ENCODE results near the gene MKRN2OS. TPM values are rescaled to one million over a fixed set of nuclear protein-coding genes. Genes with fewer than 3 reads are reported as not detected.

MKRN2OS gene, protein sequence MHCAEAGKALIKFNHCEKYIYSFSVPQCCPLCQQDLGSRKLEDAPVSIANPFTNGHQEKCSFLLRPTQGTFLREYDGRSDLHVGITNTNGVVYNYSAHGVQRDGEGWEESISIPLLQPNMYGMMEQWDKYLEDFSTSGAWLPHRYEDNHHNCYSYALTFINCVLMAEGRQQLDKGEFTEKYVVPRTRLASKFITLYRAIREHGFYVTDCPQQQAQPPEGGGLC
- 0.33 TPM in 1 of 2 replicates, not detected in the other for total RNA-seq

DNA sequence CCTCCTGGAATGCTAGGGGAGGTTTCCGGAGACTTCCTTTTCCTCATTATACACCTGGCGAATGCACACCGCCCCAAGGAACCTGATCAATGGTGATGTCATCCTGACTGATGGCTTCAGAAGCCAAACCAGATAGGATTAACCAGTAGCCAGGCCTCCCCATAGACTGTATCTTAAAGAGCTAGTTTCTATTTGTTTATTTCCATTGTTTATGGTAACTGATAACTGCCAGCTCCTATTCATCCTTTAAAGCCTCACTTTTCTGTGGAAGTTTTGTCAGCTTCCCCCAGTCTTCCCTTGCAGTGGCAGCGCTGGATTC, at the start of gene MKRN2OS:
Gene MKRN2OS, minus strand, starts transcription at position 27 of the 319 bp plus-strand sequence. CDS start 35 bp downstream, outside the sequence.

DNA sequence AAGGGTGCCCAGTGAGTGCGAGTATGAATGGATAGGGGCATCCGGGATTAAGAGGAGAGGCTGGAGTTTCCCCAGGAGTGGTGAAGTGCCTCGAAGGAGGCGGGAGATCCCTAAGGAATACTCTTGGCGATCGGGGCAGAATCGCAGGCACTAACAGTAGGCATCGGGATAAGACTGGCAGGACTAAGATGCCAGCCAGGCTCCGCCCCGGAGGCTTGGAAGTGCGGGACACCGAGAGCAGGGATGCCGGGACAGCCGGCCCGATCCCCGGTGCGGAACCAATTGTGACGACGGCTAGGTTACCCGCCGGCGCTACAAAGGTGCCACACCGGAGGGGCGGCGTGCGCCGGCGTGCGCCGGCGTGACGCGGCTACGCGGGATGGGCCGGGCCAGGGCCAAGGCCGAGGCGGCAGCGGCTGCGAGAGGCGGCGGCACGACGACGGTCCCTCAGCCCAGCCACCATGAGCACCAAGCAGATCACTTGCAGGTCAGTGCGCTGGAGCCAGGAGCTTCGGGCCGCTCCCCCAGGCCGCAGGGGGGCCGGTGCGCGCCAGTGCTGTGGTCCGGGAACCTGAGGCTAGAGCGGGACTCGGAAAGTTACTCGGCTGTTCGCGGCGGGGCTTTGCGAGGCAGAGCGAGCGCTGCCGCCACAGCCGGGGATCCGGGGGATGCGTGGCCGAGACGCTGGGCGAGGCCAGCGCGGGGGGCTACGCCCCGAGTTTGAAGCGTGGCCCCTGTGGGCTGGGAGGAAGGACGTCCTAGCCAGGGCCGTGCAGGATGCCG, 11.6 kb upstream of the MKRN2OS start, which contains the start of gene MKRN2:
Gene MKRN2, plus strand, starts transcription at position 398 of the 783 bp plus-strand sequence. Its CDS starts 64 bp downstream, at position 462.

Other genes starting within 250 kb of the MKRN2OS start
- gene TSEN2, start 61.0 kb downstream of the MKRN2OS start, total RNA-seq = 12.6 and 17.0 TPM in 2 replicates
- gene MKRN2, start 11.6 kb upstream of the MKRN2OS start, total RNA-seq = 46.5 and 59.0 TPM in 2 replicates
- gene RAF1, start 118.6 kb upstream of the MKRN2OS start, total RNA-seq = 112 and 171 TPM in 2 replicates
- gene TMEM40, start 213.8 kb upstream of the MKRN2OS start, total RNA-seq = 0.15 TPM in 1 of 2 replicates, not detected in the other

Data from smooth muscle cell of trachea (primary cell).